ENCODE measurements around the gene RPS6KA2. TPM values are rescaled to one million over a fixed set of nuclear protein-coding genes. Genes with fewer than 3 reads are reported as not detected.

Gene RPS6KA2
- total and polyA plus RNA-seq, 2 donors (not counting 3 experiments of a cell fraction or from before 2014, with no cell fraction given): 54.5 to 75.8 TPM

DNA sequence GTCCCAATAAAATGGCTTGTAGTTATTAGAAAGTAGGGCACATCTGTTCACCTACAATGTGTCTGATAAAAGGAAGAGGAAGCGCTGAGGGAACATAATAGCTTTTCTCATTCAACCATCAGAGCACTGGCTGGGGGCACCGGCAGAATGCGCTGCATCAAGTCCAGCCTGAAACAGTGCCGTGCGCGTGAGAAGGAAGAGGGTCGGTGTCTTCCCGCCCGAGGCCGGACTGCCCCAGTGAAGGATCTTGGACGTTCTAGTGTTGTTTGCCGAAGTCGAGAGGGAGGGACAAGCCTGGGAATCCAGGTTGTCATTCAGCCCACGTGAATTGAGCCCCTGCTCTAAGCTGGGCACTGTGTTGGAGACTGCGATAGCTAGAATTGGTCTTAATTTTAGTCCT is 182.6 kb downstream of the RPS6KA2 start:
- H4K20me1 ChIP-seq (replicated peaks; ENCODE audit: control insufficient read depth, extremely low read depth, insufficient read depth, low read length): no peaks in the 10 kb centered on the region
- peaks cover 8% of the 10 kb centered on the region for H3K4me1 ChIP-seq (ENCODE audit: control insufficient read depth, extremely low read depth, insufficient read depth, low read length)
- no peaks in the 10 kb centered on the region for H3K9me1 ChIP-seq (replicated peaks; ENCODE audit: control insufficient read depth, extremely low read depth, insufficient read depth, low read length)
- no peaks in the 10 kb centered on the region for H3K9me3 ChIP-seq (replicated peaks; ENCODE audit: control insufficient read depth, insufficient read depth, low read length)
- H3K27me3 ChIP-seq (ENCODE audit: control insufficient read depth in 2 of 2, insufficient read depth in 2 of 2, low read length in 2 of 2): no peaks in the 10 kb centered on the region
- ChIA-PET CTCF (no interaction called here), POLR2A (no interaction called here)
- no TSS peak for BruUV-seq (replicated peaks)
- H3K9ac ChIP-seq (replicated peaks; ENCODE audit: extremely low read depth, insufficient read depth, low read length): no peak overlapping the region
- TF ChIP-seq POLR2A (IDR thresholded peaks at IDR 0.05; ENCODE audit: low read depth, low read length) (no peak), MYC (IDR thresholded peaks at IDR 0.05; ENCODE audit: low read depth, low read length) (no peak)
- no peak overlapping the region for H3K4me2 ChIP-seq (ENCODE audit: insufficient read depth, low read length)
- no peak overlapping the region for H3K4me3 ChIP-seq (replicated peaks in 1 of 3; ENCODE audit: insufficient read depth in 1 of 3, low read depth in 1 of 3, low read length in 3 of 3)
- H3K27ac ChIP-seq (ENCODE audit: insufficient read depth, low read depth, low read length): no peak overlapping the region
- dilution Hi-C loops (cut with MboI; ENCODE audit: extremely low pct_ligation_motif_present, low sequenced_read_pairs) (no loop called here), intact Hi-C loops (cut with micrococcal nuclease) (loop anchor here (5.0 kb wide), 1 partner anchor 183 kb away; the partner anchor contains the start of gene RPS6KA2)
- H2AFZ ChIP-seq (ENCODE audit: low read depth, low read length): no peak overlapping the region
- DNase-seq (ENCODE audit: low read depth, low spot score) (no peak), FAIRE-seq (no peak)
- no peaks in the 10 kb centered on the region for H3K79me2 ChIP-seq (ENCODE audit: control insufficient read depth, insufficient read depth, low read length)
- peaks cover 3 to 27% of the 10 kb centered on the region in 2 experiments for H3K36me3 ChIP-seq (ENCODE audit: control insufficient read depth in 2 of 2, extremely low read depth in 1 of 2, insufficient read depth in 2 of 2, low read length in 2 of 2)

DNA sequence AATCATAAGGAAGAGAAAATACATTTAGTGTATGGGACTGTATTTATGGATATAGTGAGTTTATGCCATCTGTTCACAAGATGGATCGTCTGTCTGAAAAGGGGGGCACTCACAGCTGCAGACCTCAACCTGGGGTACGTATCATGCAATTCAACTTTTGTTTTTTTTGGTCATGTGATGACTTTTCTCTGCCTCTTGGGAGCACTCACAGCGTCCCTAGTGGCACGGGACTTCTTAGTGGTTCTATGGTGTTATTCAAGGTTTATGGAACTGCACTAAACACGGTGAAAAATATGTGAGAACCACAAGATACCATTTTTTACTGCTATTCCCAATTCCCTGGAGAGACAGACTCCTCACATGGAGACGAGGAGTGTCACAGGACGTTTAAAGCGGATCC is 183.9 kb downstream of the RPS6KA2 start:
- CTCF ChIA-PET: interaction anchor here (1.2 kb wide), 1 partner anchor 9 kb away, joined by 5 read pairs; no protein-coding TSS in a partner anchor
- Histone ChIP-seq H3K9me1 (replicated peaks; ENCODE audit: control insufficient read depth, extremely low read depth, insufficient read depth, low read length) (no peaks in the 10 kb centered on the region), H2AFZ (ENCODE audit: low read depth, low read length) (no peak overlapping the region), H3K4me1 (ENCODE audit: control insufficient read depth, extremely low read depth, insufficient read depth, low read length) (peaks cover 10% of the 10 kb centered on the region), H3K27me3 (ENCODE audit: control insufficient read depth in 2 of 2, insufficient read depth in 2 of 2, low read length in 2 of 2) (no peaks in the 10 kb centered on the region), H3K9me3 (replicated peaks; ENCODE audit: control insufficient read depth, insufficient read depth, low read length) (no peaks in the 10 kb centered on the region), H3K79me2 (ENCODE audit: control insufficient read depth, insufficient read depth, low read length) (no peaks in the 10 kb centered on the region), H3K4me3 (replicated peaks in 1 of 3; ENCODE audit: insufficient read depth in 1 of 3, low read depth in 1 of 3, low read length in 3 of 3) (no peak overlapping the region), H3K27ac (ENCODE audit: insufficient read depth, low read depth, low read length) (no peak overlapping the region), H3K4me2 (ENCODE audit: insufficient read depth, low read length) (no peak overlapping the region), H4K20me1 (replicated peaks; ENCODE audit: control insufficient read depth, extremely low read depth, insufficient read depth, low read length) (no peaks in the 10 kb centered on the region), H3K36me3 (ENCODE audit: control insufficient read depth in 2 of 2, extremely low read depth in 1 of 2, insufficient read depth in 2 of 2, low read length in 2 of 2) (peaks cover 3 to 17% of the 10 kb centered on the region in 2 experiments), H3K9ac (replicated peaks; ENCODE audit: extremely low read depth, insufficient read depth, low read length) (no peak overlapping the region)
- TF ChIP-seq, protein P1, sequence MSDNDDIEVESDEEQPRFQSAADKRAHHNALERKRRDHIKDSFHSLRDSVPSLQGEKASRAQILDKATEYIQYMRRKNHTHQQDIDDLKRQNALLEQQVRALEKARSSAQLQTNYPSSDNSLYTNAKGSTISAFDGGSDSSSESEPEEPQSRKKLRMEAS (IDR thresholded peaks at IDR 0.05; ENCODE audit: insufficient read depth, insufficient read length): no peak
- TF ChIP-seq, protein P2, sequence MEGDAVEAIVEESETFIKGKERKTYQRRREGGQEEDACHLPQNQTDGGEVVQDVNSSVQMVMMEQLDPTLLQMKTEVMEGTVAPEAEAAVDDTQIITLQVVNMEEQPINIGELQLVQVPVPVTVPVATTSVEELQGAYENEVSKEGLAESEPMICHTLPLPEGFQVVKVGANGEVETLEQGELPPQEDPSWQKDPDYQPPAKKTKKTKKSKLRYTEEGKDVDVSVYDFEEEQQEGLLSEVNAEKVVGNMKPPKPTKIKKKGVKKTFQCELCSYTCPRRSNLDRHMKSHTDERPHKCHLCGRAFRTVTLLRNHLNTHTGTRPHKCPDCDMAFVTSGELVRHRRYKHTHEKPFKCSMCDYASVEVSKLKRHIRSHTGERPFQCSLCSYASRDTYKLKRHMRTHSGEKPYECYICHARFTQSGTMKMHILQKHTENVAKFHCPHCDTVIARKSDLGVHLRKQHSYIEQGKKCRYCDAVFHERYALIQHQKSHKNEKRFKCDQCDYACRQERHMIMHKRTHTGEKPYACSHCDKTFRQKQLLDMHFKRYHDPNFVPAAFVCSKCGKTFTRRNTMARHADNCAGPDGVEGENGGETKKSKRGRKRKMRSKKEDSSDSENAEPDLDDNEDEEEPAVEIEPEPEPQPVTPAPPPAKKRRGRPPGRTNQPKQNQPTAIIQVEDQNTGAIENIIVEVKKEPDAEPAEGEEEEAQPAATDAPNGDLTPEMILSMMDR (IDR thresholded peaks at IDR 0.05; ENCODE audit: extremely low read depth in 1 of 2, insufficient read depth in 1 of 2, low read depth in 1 of 2, low read length in 2 of 2): no peak
- TF ChIP-seq POLR2A (IDR thresholded peaks at IDR 0.05; ENCODE audit: low read depth, low read length) (no peak), EZH2 (IDR thresholded peaks at IDR 0.05; ENCODE audit: borderline replicate concordance, low read depth, low read length, severe bottlenecking) (no peak), GATA2 (IDR thresholded peaks at IDR 0.05; ENCODE audit: insufficient read depth, insufficient read length, low read depth, low read length) (no peak), MYC (IDR thresholded peaks at IDR 0.05; ENCODE audit: low read depth, low read length) (no peak), POLR2AphosphoS5 (IDR thresholded peaks at IDR 0.05; ENCODE audit: insufficient read depth, low read depth, low read length) (no peak), JUN (IDR thresholded peaks at IDR 0.05; ENCODE audit: borderline replicate concordance, insufficient read depth, insufficient read length, low read depth) (no peak), FOS (IDR thresholded peaks at IDR 0.05; ENCODE audit: borderline replicate concordance, insufficient read depth, low read length) (no peak)
- FAIRE-seq (no peak), DNase-seq (ENCODE audit: low read depth, low spot score) (no peak)
- intact Hi-C loops (cut with micrococcal nuclease): loop anchor here (5.0 kb wide), 1 partner anchor 184 kb away; the partner anchor contains the start of gene RPS6KA2
- dilution Hi-C loops (cut with MboI; ENCODE audit: extremely low pct_ligation_motif_present, low sequenced_read_pairs): no loop called here
- POLR2A ChIA-PET: no interaction called here
- no TSS peak for BruUV-seq (replicated peaks)

All from endothelial cell of umbilical vein (primary cell).